Measurements from ENCODE around the gene ODAD4.

GRCh38 chr17:41974031-41974430, 43.6 kb downstream of the ODAD4 start:
- TF ChIP-seq CTCF (conservative IDR thresholded peaks at IDR 0.05; ENCODE audit: low read depth, low read length) (no peak), EZH2phosphoT487 (IDR thresholded peaks at IDR 0.05; ENCODE audit: borderline replicate concordance, low read length) (no peak), EZH2 (IDR thresholded peaks at IDR 0.05; ENCODE audit: low read length, unreplicated experiment) (no peak)
